Upper lobe of left lung (tissue), 6 donors: ENCODE data around the gene RBBP8NL. TPM values are rescaled to one million over a fixed set of nuclear protein-coding genes. Genes with fewer than 3 reads are reported as not detected.

Experiments used
- ATAC-seq, 2 donors: fragments of 200-7000 bp; cut with Tn5 transposase; one replicate each; pipeline ENCODE4 v1.9.1; 2022; ENCODE audit warnings: mild to moderate bottlenecking in 2 of 2, moderate library complexity in 2 of 2; ENCODE audit not compliant: low FRiP score in 2 of 2
- DNase-seq, 2 donors: peaks; one replicate each; pipeline ENCODE4 v3.0.0-alpha.2; 2019 to 2020
- H3K27ac ChIP-seq, 4 donors: fragments of 200-600 bp; sonication (generic); one replicate each; pipeline ENCODE4 v1.5.1; 2016 to 2019
- H3K27me3 ChIP-seq, 4 donors: fragments of 200-600 bp; sonication (generic); one replicate each; pipeline ENCODE4 v1.5.1; 2017 to 2019
- H3K36me3 ChIP-seq, 4 donors: fragments of 200-600 bp; sonication (generic); one replicate each; pipeline ENCODE4 v1.5.1; 2016 to 2019
- H3K4me1 ChIP-seq, 4 donors: fragments of 200-600 bp; sonication (generic); one replicate each; pipeline ENCODE4 v1.5.1; 2018 to 2019
- H3K4me3 ChIP-seq, 4 donors: fragments of 200-600 bp; sonication (generic); one replicate each; pipeline ENCODE4 v1.5.1; 2017 to 2019; ENCODE audit warnings: mild to moderate bottlenecking in 2 of 4, moderate library complexity in 1 of 4
- H3K9me3 ChIP-seq, 4 donors: fragments of 200-600 bp; sonication (generic); one replicate each; pipeline ENCODE4 v1.5.1; 2018 to 2019
- CTCF ChIP-seq, 6 experiments: fragments of 450-650 bp in 4 of 6; fragments of 200-600 bp in 2 of 6; sonication (generic) in 2 of 6; IDR thresholded peaks; one replicate each; pipeline ENCODE4 v1.5.1; 2016 to 2019; ENCODE audit warnings: antibody characterized with exemption in 6 of 6
- EP300 ChIP-seq, 4 donors: sonication (generic); formaldehyde crosslinking; IDR thresholded peaks; one replicate each; pipeline ENCODE4 v1.5.1; 2017; ENCODE audit warnings: antibody characterized with exemption in 4 of 4, control low read depth in 2 of 4
- POLR2A ChIP-seq, 4 donors: fragments of 450-650 bp; IDR thresholded peaks; one replicate each; pipeline ENCODE4 v1.5.1; 2016 to 2017; ENCODE audit warnings: antibody characterized with exemption in 4 of 4, mild to moderate bottlenecking in 2 of 4
- POLR2AphosphoS5 ChIP-seq, 2 donors: sonication (generic); formaldehyde crosslinking; IDR thresholded peaks; one replicate each; pipeline ENCODE4 v1.5.1; 2017; ENCODE audit warnings: antibody characterized with exemption in 2 of 2
- WGBS, 2 donors: methylation state at CpG; one replicate each; pipeline ENCODE4 v1.1.5; 2017 to 2018; 5-methylcytosine and 5-hydroxymethylcytosine counted together
- total RNA-seq, 6 donors: library from RNA; depleted of rRNA in 4 of 6; stranded (reverse); fragments of >200 nt in 4 of 6; gene quantifications; one replicate each; pipeline versions ENCODE4 v1.1.0 to v1.2.1, GENCODE V29; 2016 to 2021
- donor health status: DM: no; HTN: no; CAD: no; lungs with moderate emphysema.
- donor health status: DM: no; HTN: yes; CAD: no; lungs with severe emphysema.

The RBBP8NL gene
- total RNA-seq, 6 donors from 2014 or later: 0.51 to 6.3 (median 1.9) TPM; not detected in 1

- DNase-seq (peak in 1 of 2 donors; percentile 54), ATAC-seq (no peak)
- Histone ChIP-seq H3K9me3 (no peaks in the 10 kb centered on the region), H3K27me3 (no peaks in the 10 kb centered on the region), H3K4me3 (no peak overlapping the region), H3K4me1 (peaks cover 3 to 5% (median 5%) of the 10 kb centered on the region in 4 donors), H3K36me3 (peaks cover 0 to 9% (median 0%) of the 10 kb centered on the region in 4 donors), H3K27ac (no peak overlapping the region)
- TF ChIP-seq CTCF (IDR thresholded peaks at IDR 0.05) (no peak), EP300 (IDR thresholded peaks at IDR 0.05) (no peak), POLR2A (IDR thresholded peaks at IDR 0.05) (no peak), POLR2AphosphoS5 (IDR thresholded peaks at IDR 0.05) (no peak)
- WGBS, 2 donors: 90 to 92% methylated on average over 5 to 9 of the region's 10 CpGs
These were observed 26.8 kb downstream of the RBBP8NL start for GRCh38 chr20:62400541-62400940.

- Histone ChIP-seq H3K4me1 (peaks cover 0 to under 1% (median 0%) of the 10 kb centered on the region in 4 donors), H3K27ac (no peak overlapping the region), H3K9me3 (no peaks in the 10 kb centered on the region), H3K4me3 (no peak overlapping the region), H3K36me3 (peaks cover 0 to 11% (median under 1%) of the 10 kb centered on the region in 4 donors), H3K27me3 (no peaks in the 10 kb centered on the region)
- peak in 1 of 2 donors; percentile 42 for DNase-seq
- no peak for ATAC-seq
- 81 to 91% methylated on average over 7 of the region's 7 CpGs for WGBS, 2 donors
- TF ChIP-seq CTCF (IDR thresholded peaks at IDR 0.05): no peak
- TF ChIP-seq POLR2AphosphoS5 (IDR thresholded peaks at IDR 0.05): no peak
- no peak for TF ChIP-seq EP300 (IDR thresholded peaks at IDR 0.05)
- no peak for TF ChIP-seq POLR2A (IDR thresholded peaks at IDR 0.05)
These were observed 27.3 kb downstream of the RBBP8NL start for GRCh38 chr20:62400021-62400420.

GRCh38 chr20:62398120-62398821, 29.1 kb downstream of the RBBP8NL start:
- H3K4me1 ChIP-seq: no peaks in the 10 kb centered on the region
- H3K36me3 ChIP-seq: peaks cover 0 to 27% (median 8%) of the 10 kb centered on the region in 4 donors
- H3K9me3 ChIP-seq: no peaks in the 10 kb centered on the region
- DNase-seq (peak in 1 of 2 donors; percentile 32), ATAC-seq (no peak)
- no peak overlapping the region for H3K4me3 ChIP-seq
- TF ChIP-seq POLR2AphosphoS5 (IDR thresholded peaks at IDR 0.05): no peak
- no peak for TF ChIP-seq EP300 (IDR thresholded peaks at IDR 0.05)
- TF ChIP-seq CTCF (IDR thresholded peaks at IDR 0.05): no peak
- TF ChIP-seq POLR2A (IDR thresholded peaks at IDR 0.05): no peak
- H3K27me3 ChIP-seq: no peaks in the 10 kb centered on the region
- 91 to 93% methylated on average over 18 to 19 of the region's 19 CpGs for WGBS, 2 donors
- H3K27ac ChIP-seq: no peak overlapping the region

- H3K9me3 ChIP-seq: no peaks in the 10 kb centered on the region
- H3K36me3 ChIP-seq: peaks cover 0 to 40% (median 15%) of the 10 kb centered on the region in 4 donors
- no peaks in the 10 kb centered on the region for H3K27me3 ChIP-seq
- DNase-seq (peak in 1 of 2 donors; percentile 77), ATAC-seq (no peak)
- WGBS, 2 donors: 90 to 93% methylated on average over 5 to 35 of the region's 35 CpGs
- no peak overlapping the region for H3K27ac ChIP-seq
- H3K4me1 ChIP-seq: no peaks in the 10 kb centered on the region
- no peak for TF ChIP-seq POLR2A (IDR thresholded peaks at IDR 0.05)
- TF ChIP-seq POLR2AphosphoS5 (IDR thresholded peaks at IDR 0.05): no peak
- no peak for TF ChIP-seq EP300 (IDR thresholded peaks at IDR 0.05)
- TF ChIP-seq CTCF (IDR thresholded peaks at IDR 0.05): no peak
- H3K4me3 ChIP-seq: no peak overlapping the region
These were observed 30.7 kb downstream of the RBBP8NL start for GRCh38 chr20:62396367-62397239.
